Measurements from ENCODE around the gene PLCL2.

PLCL2 gene

DNA sequence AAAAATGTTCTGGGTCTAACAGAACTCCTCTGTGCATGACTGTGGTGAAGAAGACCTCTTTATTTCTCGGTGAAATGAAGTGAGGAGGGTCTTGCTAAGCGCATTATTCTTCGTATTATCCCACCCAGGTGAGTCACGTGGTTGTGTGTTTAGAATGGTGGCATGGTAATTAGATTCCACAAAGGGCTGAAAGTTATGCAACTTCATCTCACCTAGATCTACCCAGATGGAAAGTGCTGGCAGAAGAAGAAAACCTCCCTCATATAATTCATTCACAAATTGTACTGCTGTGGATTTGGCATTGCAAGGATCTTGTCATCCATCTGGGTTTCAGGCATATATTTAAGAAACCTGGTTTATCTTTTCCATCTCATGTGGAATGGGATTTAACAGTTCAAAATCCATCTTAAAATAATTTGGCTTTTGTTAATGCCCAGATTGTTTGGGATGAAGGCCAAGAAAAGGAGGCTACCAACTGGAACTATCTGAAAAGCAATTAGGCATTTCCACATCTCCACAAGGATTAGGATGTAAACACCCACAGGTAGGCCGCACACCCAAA is 175.3 kb downstream of the PLCL2 start:
- Histone ChIP-seq H3K4me3 (ENCODE audit: low read length) (no peak overlapping the region), H3K27ac (ENCODE audit: low read length) (no peak overlapping the region), H3K36me3 (ENCODE audit: control insufficient read depth, low read depth, low read length) (no peaks in the 10 kb centered on the region)

DNA sequence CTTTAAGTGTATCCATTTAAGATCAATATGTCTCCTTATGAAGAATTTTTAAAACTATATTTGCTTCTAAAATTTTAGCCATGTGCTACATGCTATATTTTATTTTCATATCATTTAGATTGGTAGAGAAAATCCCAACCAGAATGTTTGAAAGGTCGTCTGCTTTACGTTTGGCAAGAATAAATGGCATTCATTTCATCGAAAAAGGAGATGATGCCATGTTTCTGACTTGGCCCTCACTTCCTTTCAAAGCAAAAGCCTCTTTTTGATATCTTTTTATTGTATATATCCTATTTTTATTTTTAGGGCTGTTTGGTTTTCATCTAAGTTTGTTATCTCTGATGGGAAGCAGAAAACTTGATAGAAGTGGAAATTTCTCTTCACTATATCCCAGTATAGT is 176.2 kb downstream of the PLCL2 start:
- Histone ChIP-seq H3K4me3 (ENCODE audit: low read length) (no peak overlapping the region), H3K9me3 (ENCODE audit: control insufficient read depth, low read depth, low read length) (no peaks in the 10 kb centered on the region), H3K36me3 (ENCODE audit: control insufficient read depth, low read depth, low read length) (no peaks in the 10 kb centered on the region), H3K9ac (ENCODE audit: low read length) (no peak overlapping the region), H3K27me3 (ENCODE audit: control insufficient read depth, insufficient read depth, low read length) (no peaks in the 10 kb centered on the region), H3K27ac (ENCODE audit: low read length) (no peak overlapping the region), H3K4me1 (ENCODE audit: control insufficient read depth, low read depth, low read length) (no peaks in the 10 kb centered on the region)

More for the DNA sequence above, 175.3 kb downstream of the PLCL2 start:
- H3K9me3 ChIP-seq (ENCODE audit: control insufficient read depth, low read depth, low read length): no peaks in the 10 kb centered on the region
- no peak overlapping the region for H3K9ac ChIP-seq (ENCODE audit: low read length)
- no peaks in the 10 kb centered on the region for H3K27me3 ChIP-seq (ENCODE audit: control insufficient read depth, insufficient read depth, low read length)
- no peaks in the 10 kb centered on the region for H3K4me1 ChIP-seq (ENCODE audit: control insufficient read depth, low read depth, low read length)

DNA sequence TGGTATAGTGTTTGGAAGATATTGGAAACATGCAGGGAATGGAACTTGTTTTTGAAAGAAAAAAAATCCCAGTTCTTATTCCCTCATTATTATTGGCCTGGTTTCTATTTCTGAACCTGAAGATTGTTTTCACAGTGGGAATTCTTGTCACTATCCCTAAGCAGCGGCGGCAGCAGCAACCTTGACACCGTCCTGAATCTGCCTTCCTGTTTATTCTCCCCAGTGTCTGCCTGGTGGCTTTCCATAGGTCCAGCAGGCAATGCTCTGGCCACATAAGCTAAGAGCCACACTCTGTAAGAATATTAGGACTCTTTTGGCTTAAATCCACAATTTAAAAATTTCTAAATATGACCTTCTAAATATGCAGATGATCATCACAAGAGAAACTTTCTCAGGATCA is 178.0 kb downstream of the PLCL2 start:
- Histone ChIP-seq H3K27me3 (ENCODE audit: control insufficient read depth, insufficient read depth, low read length) (no peaks in the 10 kb centered on the region), H3K36me3 (ENCODE audit: control insufficient read depth, low read depth, low read length) (no peaks in the 10 kb centered on the region), H3K4me3 (ENCODE audit: low read length) (no peak overlapping the region), H3K9ac (ENCODE audit: low read length) (no peak overlapping the region), H3K27ac (ENCODE audit: low read length) (no peak overlapping the region), H3K4me1 (ENCODE audit: control insufficient read depth, low read depth, low read length) (no peaks in the 10 kb centered on the region), H3K9me3 (ENCODE audit: control insufficient read depth, low read depth, low read length) (no peaks in the 10 kb centered on the region)

DNA sequence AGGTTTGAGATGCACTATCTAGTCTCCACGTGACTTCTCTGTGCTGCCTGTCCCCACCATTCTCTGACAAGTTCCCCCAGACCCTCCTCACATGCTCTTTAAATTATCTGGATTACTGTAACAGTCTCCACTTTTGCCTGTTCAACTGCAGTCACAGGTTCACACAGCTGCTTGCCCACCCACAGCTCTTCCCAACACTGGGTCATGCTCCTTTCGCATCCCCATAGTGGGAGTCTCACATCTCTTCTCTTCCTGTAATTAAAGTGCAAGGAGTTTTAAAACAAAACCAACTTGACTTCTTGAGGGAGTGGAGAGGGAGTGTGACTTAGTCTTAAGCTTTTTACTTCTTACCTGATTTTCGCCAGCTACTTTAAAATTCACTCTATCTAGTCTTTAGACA is 178.8 kb downstream of the PLCL2 start:
- Histone ChIP-seq H3K4me3 (ENCODE audit: low read length) (no peak overlapping the region), H3K27me3 (ENCODE audit: control insufficient read depth, insufficient read depth, low read length) (no peaks in the 10 kb centered on the region), H3K4me1 (ENCODE audit: control insufficient read depth, low read depth, low read length) (no peaks in the 10 kb centered on the region), H3K27ac (ENCODE audit: low read length) (no peak overlapping the region), H3K9me3 (ENCODE audit: control insufficient read depth, low read depth, low read length) (no peaks in the 10 kb centered on the region), H3K9ac (ENCODE audit: low read length) (no peak overlapping the region), H3K36me3 (ENCODE audit: control insufficient read depth, low read depth, low read length) (no peaks in the 10 kb centered on the region)

DNA sequence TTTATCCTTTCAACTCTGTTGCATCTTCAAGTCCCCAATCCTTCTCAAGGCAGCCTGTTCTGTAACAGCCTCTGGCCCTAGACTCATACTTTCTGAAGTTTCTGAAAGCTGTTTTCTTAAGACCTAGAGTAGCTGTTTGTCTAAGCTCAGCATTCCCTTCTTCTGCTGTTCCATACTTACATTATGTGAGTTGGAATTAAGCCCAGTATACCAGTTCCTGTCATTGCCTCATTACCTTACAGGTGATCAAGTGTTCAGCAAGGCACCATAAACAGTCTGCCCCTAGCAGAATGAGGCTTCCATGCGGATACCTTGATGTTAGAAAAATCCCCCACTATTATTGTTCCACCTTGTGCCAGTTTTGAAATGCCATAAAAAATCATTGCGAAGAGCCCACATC is 180.6 kb downstream of the PLCL2 start:
- Histone ChIP-seq H3K4me3 (ENCODE audit: low read length) (no peak overlapping the region), H3K9ac (ENCODE audit: low read length) (no peak overlapping the region), H3K4me1 (ENCODE audit: control insufficient read depth, low read depth, low read length) (peaks cover 13% of the 10 kb centered on the region), H3K27ac (ENCODE audit: low read length) (no peak overlapping the region), H3K36me3 (ENCODE audit: control insufficient read depth, low read depth, low read length) (no peaks in the 10 kb centered on the region), H3K9me3 (ENCODE audit: control insufficient read depth, low read depth, low read length) (no peaks in the 10 kb centered on the region), H3K27me3 (ENCODE audit: control insufficient read depth, insufficient read depth, low read length) (no peaks in the 10 kb centered on the region)

DNA sequence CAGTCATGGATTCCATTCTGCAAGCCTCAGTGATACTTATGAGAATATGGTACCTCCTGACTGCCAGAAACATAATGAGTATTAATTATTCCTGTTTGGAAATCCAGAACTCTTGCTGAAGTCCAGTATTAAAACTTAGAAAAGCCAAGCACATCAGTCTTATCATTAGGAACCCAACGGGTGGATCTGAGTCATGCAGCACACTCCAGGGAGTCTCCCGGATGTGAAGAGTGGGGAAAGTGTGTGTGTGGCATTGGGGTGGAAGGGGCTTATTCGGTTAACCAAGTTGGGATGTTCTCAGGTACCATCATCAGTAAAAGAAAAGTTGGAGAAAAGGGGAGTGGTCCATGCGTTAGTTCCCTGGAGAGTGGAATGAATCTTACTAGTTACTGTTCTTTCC is 181.1 kb downstream of the PLCL2 start:
- Histone ChIP-seq H3K27ac (ENCODE audit: low read length) (no peak overlapping the region), H3K9me3 (ENCODE audit: control insufficient read depth, low read depth, low read length) (no peaks in the 10 kb centered on the region), H3K9ac (ENCODE audit: low read length) (no peak overlapping the region), H3K36me3 (ENCODE audit: control insufficient read depth, low read depth, low read length) (no peaks in the 10 kb centered on the region), H3K4me1 (ENCODE audit: control insufficient read depth, low read depth, low read length) (peaks cover 19% of the 10 kb centered on the region), H3K4me3 (ENCODE audit: low read length) (no peak overlapping the region), H3K27me3 (ENCODE audit: control insufficient read depth, insufficient read depth, low read length) (no peaks in the 10 kb centered on the region)

DNA sequence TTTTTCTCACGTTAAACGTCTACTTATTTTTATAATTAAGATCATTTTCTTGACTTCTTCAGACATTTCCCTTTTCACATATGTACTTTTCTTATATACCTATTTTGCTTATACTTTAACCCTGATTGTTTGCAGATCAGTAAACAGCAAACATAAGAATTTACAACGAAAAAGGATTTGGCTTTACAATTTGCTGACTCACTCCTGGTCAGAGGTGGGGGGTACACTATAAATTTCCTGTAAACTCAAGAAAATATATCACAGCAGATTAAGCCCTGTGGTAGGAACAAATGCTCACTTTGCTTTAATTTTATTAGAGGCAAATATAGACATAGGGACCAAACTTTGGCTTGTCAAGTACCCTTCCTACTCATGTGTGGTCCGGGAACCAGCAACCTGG is 185.0 kb downstream of the PLCL2 start:
- Histone ChIP-seq H3K9me3 (ENCODE audit: control insufficient read depth, low read depth, low read length) (no peaks in the 10 kb centered on the region), H3K9ac (ENCODE audit: low read length) (no peak overlapping the region), H3K27ac (ENCODE audit: low read length) (no peak overlapping the region), H3K36me3 (ENCODE audit: control insufficient read depth, low read depth, low read length) (no peaks in the 10 kb centered on the region), H3K4me3 (ENCODE audit: low read length) (no peak overlapping the region), H3K4me1 (ENCODE audit: control insufficient read depth, low read depth, low read length) (peaks cover 21% of the 10 kb centered on the region), H3K27me3 (ENCODE audit: control insufficient read depth, insufficient read depth, low read length) (no peaks in the 10 kb centered on the region)

DNA sequence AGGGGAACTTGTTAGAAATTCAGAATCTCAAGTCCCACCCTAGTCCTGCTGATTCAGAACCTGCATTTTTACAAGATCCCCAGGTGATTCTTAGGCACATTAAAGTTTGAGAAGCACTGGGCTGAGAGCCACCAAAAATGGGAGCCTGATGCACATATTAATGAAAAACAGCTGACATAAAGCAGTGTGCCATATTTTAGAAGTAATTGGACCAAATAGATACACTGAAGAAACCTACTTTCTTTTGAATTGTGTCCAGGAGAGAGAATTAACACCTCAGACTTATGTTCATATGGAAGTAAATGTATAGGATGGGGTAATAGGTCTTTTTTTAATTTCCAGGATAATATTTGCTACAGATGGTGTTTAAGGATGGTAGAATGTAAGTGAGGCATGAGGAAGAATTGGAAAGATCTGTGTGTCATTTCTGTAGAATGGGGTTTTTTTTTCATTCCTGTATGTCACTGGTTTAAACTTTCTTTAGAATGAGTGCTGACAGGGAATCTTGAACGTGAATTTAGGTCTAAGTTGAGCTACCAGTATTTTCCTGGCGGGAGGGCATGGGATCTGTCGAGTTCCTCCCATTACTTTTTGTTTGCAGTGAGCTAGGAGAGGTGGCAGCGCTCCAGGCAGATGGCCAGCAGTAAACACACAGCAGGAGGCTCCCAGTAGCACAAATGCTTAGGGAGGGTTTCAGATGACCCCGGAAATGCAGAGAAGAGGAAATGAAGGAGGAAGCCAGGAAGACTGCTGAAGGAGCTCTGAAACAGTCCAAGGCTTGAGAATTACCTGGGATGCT is 185.6 kb downstream of the PLCL2 start:
- Histone ChIP-seq H3K4me1 (ENCODE audit: control insufficient read depth, low read depth, low read length) (peaks cover 21% of the 10 kb centered on the region), H3K36me3 (ENCODE audit: control insufficient read depth, low read depth, low read length) (no peaks in the 10 kb centered on the region), H3K27me3 (ENCODE audit: control insufficient read depth, insufficient read depth, low read length) (no peaks in the 10 kb centered on the region), H3K27ac (ENCODE audit: low read length) (no peak overlapping the region), H3K9me3 (ENCODE audit: control insufficient read depth, low read depth, low read length) (no peaks in the 10 kb centered on the region), H3K4me3 (ENCODE audit: low read length) (no peak overlapping the region), H3K9ac (ENCODE audit: low read length) (no peak overlapping the region)

DNA sequence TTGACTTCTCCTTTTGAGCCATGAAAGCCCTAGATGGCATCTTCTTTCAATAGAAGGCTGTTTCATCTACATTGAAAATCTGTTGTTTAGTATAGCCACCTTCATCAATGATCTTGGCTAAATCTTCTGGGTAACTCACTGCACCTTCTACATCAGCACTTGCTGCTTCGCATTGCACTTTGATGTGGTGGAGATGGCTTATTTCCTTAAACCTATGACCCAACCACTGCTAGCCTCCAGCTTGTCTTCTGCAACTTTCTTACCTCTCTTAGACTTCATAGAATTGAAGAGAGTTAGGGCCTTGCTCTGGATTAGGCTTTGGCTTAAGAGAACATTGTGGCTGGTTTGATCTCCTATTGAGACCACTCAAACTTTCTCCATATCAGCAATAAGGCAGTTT is 189.8 kb downstream of the PLCL2 start:
- no peak overlapping the region for H3K4me3 ChIP-seq (ENCODE audit: low read length)
- H3K36me3 ChIP-seq (ENCODE audit: control insufficient read depth, low read depth, low read length): no peaks in the 10 kb centered on the region
- H3K27ac ChIP-seq (ENCODE audit: low read length): no peak overlapping the region
- H3K27me3 ChIP-seq (ENCODE audit: control insufficient read depth, insufficient read depth, low read length): no peaks in the 10 kb centered on the region
- no peak overlapping the region for H3K9ac ChIP-seq (ENCODE audit: low read length)
- H3K4me1 ChIP-seq (ENCODE audit: control insufficient read depth, low read depth, low read length): peaks cover 15% of the 10 kb centered on the region
- no peaks in the 10 kb centered on the region for H3K9me3 ChIP-seq (ENCODE audit: control insufficient read depth, low read depth, low read length)

DNA sequence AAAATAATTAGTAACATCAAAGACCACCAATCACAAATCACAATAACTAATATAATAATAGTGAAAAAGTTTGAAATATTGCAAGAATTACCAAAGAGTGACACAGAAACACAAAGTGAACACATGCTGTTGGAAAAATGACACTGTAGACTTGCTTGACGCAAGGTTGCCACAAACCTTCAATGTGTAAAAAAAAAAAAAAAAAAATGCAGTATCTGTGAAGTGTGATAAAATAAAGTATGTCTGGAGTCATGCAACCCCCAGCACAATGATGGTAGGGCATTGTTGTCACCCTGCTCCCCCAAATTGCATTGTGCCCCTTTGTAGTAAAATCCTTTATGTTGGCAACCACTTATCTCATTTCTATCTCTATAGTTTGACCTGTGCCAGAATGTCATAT is 190.6 kb downstream of the PLCL2 start:
- peaks cover 7% of the 10 kb centered on the region for H3K4me1 ChIP-seq (ENCODE audit: control insufficient read depth, low read depth, low read length)
- H3K27me3 ChIP-seq (ENCODE audit: control insufficient read depth, insufficient read depth, low read length): no peaks in the 10 kb centered on the region
- no peak overlapping the region for H3K27ac ChIP-seq (ENCODE audit: low read length)
- H3K9me3 ChIP-seq (ENCODE audit: control insufficient read depth, low read depth, low read length): no peaks in the 10 kb centered on the region
- H3K4me3 ChIP-seq (ENCODE audit: low read length): no peak overlapping the region
- H3K9ac ChIP-seq (ENCODE audit: low read length): no peak overlapping the region
- H3K36me3 ChIP-seq (ENCODE audit: control insufficient read depth, low read depth, low read length): no peaks in the 10 kb centered on the region

DNA sequence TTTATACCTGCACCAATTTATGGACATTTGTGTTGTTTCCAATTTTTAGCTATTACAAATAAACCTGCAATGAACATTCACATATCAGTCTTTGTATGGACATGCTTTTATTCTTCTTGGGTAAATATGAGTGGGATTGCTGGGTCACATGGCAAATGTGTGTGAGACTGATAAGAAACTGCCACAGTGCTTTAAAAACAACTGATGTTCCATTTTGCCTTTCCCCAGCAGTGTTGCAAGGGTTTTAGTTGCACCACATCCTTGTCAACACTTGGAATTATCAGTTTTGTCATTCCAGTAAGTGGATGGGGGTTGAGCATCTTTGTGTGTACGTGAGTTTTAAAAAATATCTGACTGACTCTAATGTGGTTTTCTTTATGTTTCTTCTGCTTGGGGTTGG is 191.2 kb downstream of the PLCL2 start:
- Histone ChIP-seq H3K27ac (ENCODE audit: low read length) (no peak overlapping the region), H3K27me3 (ENCODE audit: control insufficient read depth, insufficient read depth, low read length) (no peaks in the 10 kb centered on the region), H3K9me3 (ENCODE audit: control insufficient read depth, low read depth, low read length) (no peaks in the 10 kb centered on the region), H3K4me3 (ENCODE audit: low read length) (no peak overlapping the region), H3K4me1 (ENCODE audit: control insufficient read depth, low read depth, low read length) (peaks cover 1% of the 10 kb centered on the region), H3K36me3 (ENCODE audit: control insufficient read depth, low read depth, low read length) (no peaks in the 10 kb centered on the region), H3K9ac (ENCODE audit: low read length) (no peak overlapping the region)

DNA sequence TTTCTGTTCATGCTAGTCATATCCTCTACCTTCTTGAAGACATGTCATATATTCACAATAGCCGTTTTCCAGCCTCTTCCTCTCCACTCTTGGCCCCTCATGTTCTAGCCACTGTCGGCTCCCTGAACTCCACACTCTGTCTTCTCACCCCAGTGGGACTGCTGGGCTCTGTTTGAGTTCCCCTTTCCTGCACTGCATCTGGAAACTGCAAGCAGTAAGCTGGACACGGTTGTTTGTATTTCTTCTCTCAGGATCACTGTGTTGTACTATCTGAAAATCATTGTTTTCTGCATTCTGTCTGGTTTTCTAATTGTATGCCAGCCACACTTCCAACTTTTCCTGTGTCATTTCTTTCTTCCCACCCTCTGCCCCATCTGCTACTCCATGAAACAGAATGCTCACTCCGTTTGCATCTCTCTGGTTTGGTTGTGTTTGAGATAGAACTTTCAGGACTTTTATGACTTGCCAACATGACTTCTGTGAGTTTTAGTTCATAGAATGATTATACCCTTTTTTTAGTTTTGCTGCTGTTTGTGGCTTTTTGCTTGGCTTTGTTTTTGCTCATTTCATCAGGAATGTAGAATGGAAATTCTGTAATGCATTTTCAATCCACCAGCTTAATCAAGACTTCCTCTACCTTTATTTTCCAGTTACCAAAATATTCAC is 192.3 kb downstream of the PLCL2 start:
- Histone ChIP-seq H3K36me3 (ENCODE audit: control insufficient read depth, low read depth, low read length) (no peaks in the 10 kb centered on the region), H3K27ac (ENCODE audit: low read length) (no peak overlapping the region), H3K9ac (ENCODE audit: low read length) (no peak overlapping the region), H3K27me3 (ENCODE audit: control insufficient read depth, insufficient read depth, low read length) (no peaks in the 10 kb centered on the region), H3K9me3 (ENCODE audit: control insufficient read depth, low read depth, low read length) (no peaks in the 10 kb centered on the region), H3K4me1 (ENCODE audit: control insufficient read depth, low read depth, low read length) (no peaks in the 10 kb centered on the region), H3K4me3 (ENCODE audit: low read length) (no peak overlapping the region)

All from iPS-18a (cell line).